ENCODE results near the gene AATF. TPM values are rescaled to one million over a fixed set of nuclear protein-coding genes. Genes with fewer than 3 reads are reported as not detected.

AATF gene
- total and polyA plus RNA-seq, 9 of the 15 experiments (the other 6 are each of a cell fraction or from before 2014, with no cell fraction given) = 34.5 to 133 (median 90.1) TPM

DNA sequence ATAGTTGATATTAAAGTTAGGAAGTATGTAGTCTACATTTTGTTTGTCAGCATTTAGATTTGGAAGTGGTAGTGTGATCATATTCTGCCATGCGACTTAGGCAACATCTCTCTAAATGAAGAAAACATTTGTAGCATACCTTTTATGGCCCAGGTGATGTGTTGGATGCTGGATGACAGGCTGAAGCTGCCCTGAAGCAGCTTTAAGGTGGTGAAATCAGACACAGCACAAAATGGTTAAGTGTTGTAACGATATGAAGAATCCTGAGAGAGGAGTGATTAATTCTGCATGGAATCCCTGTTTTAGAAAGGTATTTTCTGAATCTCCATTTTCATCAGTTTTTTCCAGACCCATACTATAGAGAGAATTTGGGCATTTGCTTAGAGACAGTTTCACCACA, 28.3 kb downstream of the AATF start (continued):
- TF ChIP-seq, protein P1, sequence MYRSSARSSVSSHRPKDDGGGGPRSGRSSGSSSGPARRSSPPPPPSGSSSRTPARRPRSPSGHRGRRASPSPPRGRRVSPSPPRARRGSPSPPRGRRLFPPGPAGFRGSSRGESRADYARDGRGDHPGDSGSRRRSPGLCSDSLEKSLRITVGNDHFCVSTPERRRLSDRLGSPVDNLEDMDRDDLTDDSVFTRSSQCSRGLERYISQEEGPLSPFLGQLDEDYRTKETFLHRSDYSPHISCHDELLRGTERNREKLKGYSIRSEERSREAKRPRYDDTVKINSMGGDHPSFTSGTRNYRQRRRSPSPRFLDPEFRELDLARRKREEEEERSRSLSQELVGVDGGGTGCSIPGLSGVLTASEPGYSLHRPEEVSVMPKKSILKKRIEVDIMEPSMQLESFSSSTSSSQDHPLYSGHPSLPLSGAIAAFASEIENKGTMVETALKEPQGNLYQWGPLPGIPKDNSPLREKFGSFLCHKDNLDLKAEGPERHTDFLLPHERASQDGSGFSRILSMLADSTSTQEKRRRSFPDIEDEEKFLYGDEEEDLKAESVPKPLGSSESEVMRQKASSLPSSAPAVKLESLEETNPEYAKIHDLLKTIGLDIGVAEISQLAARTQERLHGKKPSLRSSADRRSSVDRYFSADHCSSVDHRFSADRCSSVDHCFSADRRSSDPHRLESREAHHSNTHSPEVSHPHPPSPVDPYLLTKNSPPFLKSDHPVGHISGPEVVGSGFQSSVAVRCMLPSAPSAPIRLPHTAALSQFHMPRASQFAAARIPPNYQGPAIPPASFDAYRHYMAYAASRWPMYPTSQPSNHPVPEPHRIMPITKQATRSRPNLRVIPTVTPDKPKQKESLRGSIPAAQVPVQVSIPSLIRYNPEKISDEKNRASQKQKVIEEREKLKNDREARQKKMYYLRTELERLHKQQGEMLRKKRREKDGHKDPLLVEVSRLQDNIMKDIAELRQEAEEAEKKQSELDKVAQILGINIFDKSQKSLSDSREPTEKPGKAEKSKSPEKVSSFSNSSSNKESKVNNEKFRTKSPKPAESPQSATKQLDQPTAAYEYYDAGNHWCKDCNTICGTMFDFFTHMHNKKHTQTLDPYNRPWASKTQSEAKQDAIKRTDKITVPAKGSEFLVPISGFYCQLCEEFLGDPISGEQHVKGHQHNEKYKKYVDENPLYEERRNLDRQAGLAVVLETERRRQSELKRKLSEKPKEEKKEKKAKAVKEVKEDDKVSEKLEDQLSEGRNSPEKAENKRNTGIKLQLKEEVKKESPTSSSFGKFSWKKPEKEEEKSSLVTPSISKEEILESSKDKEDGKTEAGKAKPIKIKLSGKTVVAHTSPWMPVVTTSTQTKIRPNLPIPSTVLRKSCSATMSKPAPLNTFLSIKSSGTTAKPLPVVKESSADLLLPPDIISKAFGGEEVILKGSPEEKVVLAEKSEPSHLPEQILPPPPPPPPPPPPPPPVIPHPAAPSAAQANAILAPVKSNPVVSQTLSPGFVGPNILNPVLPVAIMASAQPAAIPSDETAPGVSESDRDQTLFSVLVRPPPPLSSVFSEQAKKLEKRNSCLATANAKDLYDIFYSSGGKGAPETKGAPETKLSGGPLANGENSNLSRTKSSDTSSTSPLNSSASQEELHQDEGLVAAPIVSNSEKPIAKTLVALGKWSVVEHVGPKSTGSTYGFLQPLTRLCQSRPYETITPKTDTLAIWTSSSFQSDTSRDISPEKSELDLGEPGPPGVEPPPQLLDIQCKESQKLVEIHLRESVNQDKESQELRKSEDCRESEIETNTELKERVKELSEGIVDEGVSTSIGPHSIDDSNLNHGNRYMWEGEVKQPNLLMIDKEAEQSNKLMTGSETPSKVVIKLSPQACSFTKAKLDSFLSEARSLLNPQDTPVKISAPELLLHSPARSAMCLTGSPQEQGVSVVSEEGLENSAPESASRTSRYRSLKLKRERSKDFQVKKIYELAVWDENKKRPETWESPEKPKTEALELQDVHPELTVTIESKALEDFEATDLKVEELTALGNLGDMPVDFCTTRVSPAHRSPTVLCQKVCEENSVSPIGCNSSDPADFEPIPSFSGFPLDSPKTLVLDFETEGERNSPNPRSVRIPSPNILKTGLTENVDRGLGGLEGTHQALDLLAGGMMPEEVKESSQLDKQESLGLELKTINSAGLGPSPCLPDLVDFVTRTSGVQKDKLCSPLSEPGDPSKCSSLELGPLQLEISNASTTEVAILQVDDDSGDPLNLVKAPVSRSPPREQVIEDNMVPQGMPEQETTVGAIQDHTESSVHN (IDR thresholded peaks at IDR 0.05; ENCODE audit: borderline replicate concordance in 1 of 2, low read depth in 1 of 2) = no peak
- TF ChIP-seq MAFK (IDR thresholded peaks at IDR 0.05; ENCODE audit: low read length) = no peak

- Histone ChIP-seq H3K36me3 (ENCODE audit: control insufficient read depth, insufficient read depth, low read length) (peaks cover 25% of the 10 kb centered on the region), H3K9me3 (replicated peaks; ENCODE audit: control insufficient read depth, insufficient read depth, low read depth, low read length) (no peaks in the 10 kb centered on the region), H3K9ac (ENCODE audit: insufficient read depth in 1 of 2, low read depth in 2 of 2, low read length in 2 of 2) (no peak overlapping the region), H3K9me1 (ENCODE audit: control insufficient read depth, insufficient read depth, low read length) (no peaks in the 10 kb centered on the region), H4K20me1 (replicated peaks; ENCODE audit: control insufficient read depth, insufficient read depth, low read length) (no peaks in the 10 kb centered on the region), H3K27me3 (ENCODE audit: control insufficient read depth in 2 of 2, insufficient read depth in 2 of 2, low read length in 2 of 2) (no peaks in the 10 kb centered on the region), H3K4me3 (no peak overlapping the region), H2AFZ (ENCODE audit: low read depth, low read length) (no peak overlapping the region), H3K4me1 (replicated peaks in 1 of 2; ENCODE audit: control insufficient read depth in 2 of 2, insufficient read depth in 2 of 2, low read length in 2 of 2) (no peaks in the 10 kb centered on the region), H3K4me2 (ENCODE audit: insufficient read depth, low read length) (no peak overlapping the region), H3K79me2 (ENCODE audit: control insufficient read depth, insufficient read depth, low read length) (peaks cover 88% of the 10 kb centered on the region), H3K27ac (ENCODE audit: extremely low read depth, low read depth, low read length) (no peak overlapping the region)
- ChIA-PET POLR2A (interaction anchor here (1.2 to 1.4 kb wide), 2 partner anchors 9 kb away, joined by 3 to 5 read pairs; no protein-coding TSS in a partner anchor), CTCF (ENCODE audit: low intra/inter-chr PET ratio) (no interaction called here)
- TF ChIP-seq ZNF232 (CRISPR knock-in tag; IDR thresholded peaks at IDR 0.05) = no peak
- in situ Hi-C loops (cut with MboI) (no loop called here), intact Hi-C loops (cut with micrococcal nuclease) (no loop called here)
- DNase-seq (ENCODE audit: extremely low read depth in 1 of 4, low spot score in 3 of 4) = no peak
- no TSS peak for BruUV-seq (replicated peaks)
- FAIRE-seq = no peak
- 86% methylated on average over 2 of the region's 2 CpGs for WGBS (ENCODE audit: insufficient coverage, low coverage, missing lambda C conversion rate)
- no peak for ATAC-seq
Observed at GRCh38 chr17:36977568-36977967, 28.8 kb downstream of the AATF start.
